ENCODE data around the gene HLA-DMA.

- TF ChIP-seq, protein P1, sequence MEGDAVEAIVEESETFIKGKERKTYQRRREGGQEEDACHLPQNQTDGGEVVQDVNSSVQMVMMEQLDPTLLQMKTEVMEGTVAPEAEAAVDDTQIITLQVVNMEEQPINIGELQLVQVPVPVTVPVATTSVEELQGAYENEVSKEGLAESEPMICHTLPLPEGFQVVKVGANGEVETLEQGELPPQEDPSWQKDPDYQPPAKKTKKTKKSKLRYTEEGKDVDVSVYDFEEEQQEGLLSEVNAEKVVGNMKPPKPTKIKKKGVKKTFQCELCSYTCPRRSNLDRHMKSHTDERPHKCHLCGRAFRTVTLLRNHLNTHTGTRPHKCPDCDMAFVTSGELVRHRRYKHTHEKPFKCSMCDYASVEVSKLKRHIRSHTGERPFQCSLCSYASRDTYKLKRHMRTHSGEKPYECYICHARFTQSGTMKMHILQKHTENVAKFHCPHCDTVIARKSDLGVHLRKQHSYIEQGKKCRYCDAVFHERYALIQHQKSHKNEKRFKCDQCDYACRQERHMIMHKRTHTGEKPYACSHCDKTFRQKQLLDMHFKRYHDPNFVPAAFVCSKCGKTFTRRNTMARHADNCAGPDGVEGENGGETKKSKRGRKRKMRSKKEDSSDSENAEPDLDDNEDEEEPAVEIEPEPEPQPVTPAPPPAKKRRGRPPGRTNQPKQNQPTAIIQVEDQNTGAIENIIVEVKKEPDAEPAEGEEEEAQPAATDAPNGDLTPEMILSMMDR (IDR thresholded peaks at IDR 0.05), result no peak
- peak in 1 of 2 donors; percentile 25 for TF ChIP-seq POLR2A (IDR thresholded peaks at IDR 0.05)
Measured at GRCh38 chr6:32970413-32971241, 17.7 kb upstream of the HLA-DMA start.

Data from Peyer's patch (tissue), 4 donors.